OCI-LY7 (cell line): ENCODE results near the gene DNM3. TPM values are rescaled to one million over a fixed set of nuclear protein-coding genes. Genes with fewer than 3 reads are reported as not detected.

ENCODE experiments used
- BruUV-seq: library from RNA; stranded (reverse); fragments of 400-500 nt; replicated peaks from 2 replicates; lab custom pipeline; 2021; lab: Mats Ljungman, UMichigan
- CTCF ChIA-PET: fragments of 300-600 bp; sonication (Branson Sonifier 250); formaldehyde crosslinking; loops from one replicate; lab custom pipeline; 2022; ENCODE audit warnings: antibody characterized with exemption; ENCODE audit not compliant: unreplicated experiment; lab: Charles Lee
- POLR2A ChIA-PET: fragments of 300-600 bp; sonication (Branson Sonifier 250); formaldehyde crosslinking; loops from one replicate; lab custom pipeline; 2022; ENCODE audit warnings: antibody characterized with exemption; lab: Charles Lee
- DNase-seq: peaks from one replicate; pipeline ENCODE4 v3.0.0-alpha.2; 2015; ENCODE audit warnings: low spot score
- H2AFZ ChIP-seq: fragments of 200-600 bp; sonication (generic), shearing (Covaris generic); 2 replicates; pipeline ENCODE4 v1.6.1; 2014; ENCODE audit warnings: mild to moderate bottlenecking, antibody characterized with exemption, low read length, moderate library complexity
- H3K27ac ChIP-seq: fragments of 200-600 bp; sonication (generic); 2 replicates; pipeline ENCODE4 v1.5.1; 2014; ENCODE audit warnings: mixed run types, low read depth, mild to moderate bottlenecking, moderate library complexity, low read length, inconsistent platforms; ENCODE audit not compliant: poor library complexity, severe bottlenecking
- H3K36me3 ChIP-seq: fragments of 200-600 bp; sonication (generic); 2 replicates; pipeline ENCODE4 v1.6.1; 2014; ENCODE audit warnings: mild to moderate bottlenecking, antibody characterized with exemption, low read length, moderate library complexity, mixed read lengths; ENCODE audit not compliant: insufficient read depth
- H3K4me1 ChIP-seq: fragments of 200-600 bp; sonication (generic); 2 replicates; pipeline ENCODE4 v1.5.1; 2014; ENCODE audit warnings: mild to moderate bottlenecking, low read length; ENCODE audit not compliant: insufficient read depth, poor library complexity, severe bottlenecking
- H3K4me2 ChIP-seq: fragments of 200-600 bp; sonication (generic); 2 replicates; pipeline ENCODE4 v1.6.1; 2014; ENCODE audit warnings: mild to moderate bottlenecking, low read length
- H3K4me3 ChIP-seq: fragments of 200-600 bp; sonication (generic); 2 replicates; pipeline ENCODE4 v1.5.1; 2014; ENCODE audit warnings: mild to moderate bottlenecking, low read depth, low read length; ENCODE audit not compliant: poor library complexity, severe bottlenecking
- H3K79me2 ChIP-seq: fragments of 200-600 bp; sonication (generic); 2 replicates; pipeline ENCODE4 v1.6.1; 2016; ENCODE audit warnings: low read depth, mild to moderate bottlenecking, low read length, moderate library complexity, mixed read lengths; ENCODE audit not compliant: insufficient read depth
- H3K9me2 ChIP-seq: fragments of 200-600 bp; sonication (generic); 2 replicates; pipeline ENCODE4 v1.6.1; 2016; ENCODE audit warnings: mild to moderate bottlenecking, low read length, mixed read lengths; ENCODE audit not compliant: insufficient read depth
- H3K9me3 ChIP-seq: fragments of 200-600 bp; sonication (generic); 2 replicates; pipeline ENCODE4 v1.6.1; 2014; ENCODE audit warnings: mild to moderate bottlenecking, mixed run types, low read length, mixed read lengths
- H4K20me1 ChIP-seq: fragments of 200-600 bp; sonication (generic); 2 replicates; pipeline ENCODE4 v1.6.1; 2014; ENCODE audit warnings: mild to moderate bottlenecking, antibody characterized with exemption, low read length, moderate library complexity, mixed read lengths; ENCODE audit not compliant: insufficient read depth
- EZH2phosphoT487 ChIP-seq: fragments of 200-600 bp; sonication (generic); IDR thresholded peaks from 2 replicates; pipeline ENCODE4 v1.6.1; 2018; ENCODE audit warnings: low read depth, borderline replicate concordance, mild to moderate bottlenecking, mixed run types, antibody characterized with exemption, low read length, moderate library complexity, mixed read lengths
- intact Hi-C: fragments of 100-400 bp; cut with micrococcal nuclease; formaldehyde crosslinking; loops from one replicate; pipeline ENCODE4 v1.10.0; 2022; ENCODE audit not compliant: unreplicated experiment
- total RNA-seq, 2 experiments: library from RNA; depleted of rRNA in 1 of 2; stranded (reverse); fragments of >200 nt in 1 of 2; shearing (Covaris generic) in 1 of 2; gene quantifications; 2 replicates each; pipeline ENCODE4 v1.2.3, GENCODE V29; 2014 to 2022
- TF ChIP-seq, protein P1 (sequence below): fragments of 200-600 bp; sonication (generic); conservative IDR thresholded peaks from 2 replicates; pipeline ENCODE4 v1.5.1; 2014; ENCODE audit warnings: mild to moderate bottlenecking, antibody characterized with exemption, low read length, moderate library complexity, mixed read lengths

The DNM3 gene
- total RNA-seq, 2 experiments from 2014 or later = 0.47 to 0.61 TPM

DNA sequence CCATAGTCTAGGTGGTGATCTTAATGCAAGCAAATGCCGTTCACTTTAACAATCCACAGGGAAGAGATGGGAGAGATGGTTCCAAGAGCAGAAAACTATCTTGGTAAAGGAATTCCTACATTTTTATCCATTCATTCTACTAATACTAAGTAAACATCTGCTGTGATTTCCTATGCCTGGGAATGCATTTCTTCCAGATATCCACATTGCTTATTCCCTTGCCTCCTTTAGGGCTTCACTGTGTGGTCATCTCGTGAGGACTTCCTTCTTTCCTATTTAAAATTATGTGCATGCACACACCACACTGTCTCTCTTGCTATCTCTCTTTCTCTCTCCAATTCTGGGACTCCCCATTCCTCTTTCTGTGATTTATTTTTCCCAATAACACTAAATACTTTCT lies 380.1 kb downstream of the DNM3 start:
- H3K27ac ChIP-seq = no peak overlapping the region
- H2AFZ ChIP-seq = no peak overlapping the region
- no peak overlapping the region for H3K4me2 ChIP-seq
- no peaks in the 10 kb centered on the region for H4K20me1 ChIP-seq
- H3K36me3 ChIP-seq = no peaks in the 10 kb centered on the region
- DNase-seq = no peak
- BruUV-seq = no TSS peak
- TF ChIP-seq, protein P1, sequence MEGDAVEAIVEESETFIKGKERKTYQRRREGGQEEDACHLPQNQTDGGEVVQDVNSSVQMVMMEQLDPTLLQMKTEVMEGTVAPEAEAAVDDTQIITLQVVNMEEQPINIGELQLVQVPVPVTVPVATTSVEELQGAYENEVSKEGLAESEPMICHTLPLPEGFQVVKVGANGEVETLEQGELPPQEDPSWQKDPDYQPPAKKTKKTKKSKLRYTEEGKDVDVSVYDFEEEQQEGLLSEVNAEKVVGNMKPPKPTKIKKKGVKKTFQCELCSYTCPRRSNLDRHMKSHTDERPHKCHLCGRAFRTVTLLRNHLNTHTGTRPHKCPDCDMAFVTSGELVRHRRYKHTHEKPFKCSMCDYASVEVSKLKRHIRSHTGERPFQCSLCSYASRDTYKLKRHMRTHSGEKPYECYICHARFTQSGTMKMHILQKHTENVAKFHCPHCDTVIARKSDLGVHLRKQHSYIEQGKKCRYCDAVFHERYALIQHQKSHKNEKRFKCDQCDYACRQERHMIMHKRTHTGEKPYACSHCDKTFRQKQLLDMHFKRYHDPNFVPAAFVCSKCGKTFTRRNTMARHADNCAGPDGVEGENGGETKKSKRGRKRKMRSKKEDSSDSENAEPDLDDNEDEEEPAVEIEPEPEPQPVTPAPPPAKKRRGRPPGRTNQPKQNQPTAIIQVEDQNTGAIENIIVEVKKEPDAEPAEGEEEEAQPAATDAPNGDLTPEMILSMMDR = no peak
- TF ChIP-seq EZH2phosphoT487 = no peak
- POLR2A ChIA-PET = interaction anchor here (0.6 kb wide), 2 partner anchors 33 to 190 kb away, joined by 3 to 4 read pairs; no protein-coding TSS in a partner anchor
- intact Hi-C loops = no loop called here
- H3K79me2 ChIP-seq = no peaks in the 10 kb centered on the region
- no peaks in the 10 kb centered on the region for H3K4me1 ChIP-seq
- H3K9me2 ChIP-seq = no peaks in the 10 kb centered on the region
- no peaks in the 10 kb centered on the region for H3K9me3 ChIP-seq
- CTCF ChIA-PET = no interaction called here
- H3K4me3 ChIP-seq = no peak overlapping the region

- ChIA-PET POLR2A (interaction anchor here (0.6 to 1.0 kb wide), 2 partner anchors 170 to 1000 kb away, joined by 3 read pairs; no protein-coding TSS in a partner anchor), CTCF (no interaction called here)
- Histone ChIP-seq H2AFZ (no peak overlapping the region), H4K20me1 (no peaks in the 10 kb centered on the region), H3K4me2 (no peak overlapping the region), H3K4me1 (no peaks in the 10 kb centered on the region), H3K36me3 (no peaks in the 10 kb centered on the region), H3K9me3 (no peaks in the 10 kb centered on the region), H3K79me2 (no peaks in the 10 kb centered on the region), H3K27ac (no peak overlapping the region), H3K9me2 (no peaks in the 10 kb centered on the region), H3K4me3 (no peak overlapping the region)
- BruUV-seq = no TSS peak
- intact Hi-C loops = no loop called here
- DNase-seq = no peak
- no peak for TF ChIP-seq EZH2phosphoT487
- TF ChIP-seq, protein P1 = no peak
These were observed 383.6 kb downstream of the DNM3 start for GRCh38 chr1:172224871-172225270.

DNA sequence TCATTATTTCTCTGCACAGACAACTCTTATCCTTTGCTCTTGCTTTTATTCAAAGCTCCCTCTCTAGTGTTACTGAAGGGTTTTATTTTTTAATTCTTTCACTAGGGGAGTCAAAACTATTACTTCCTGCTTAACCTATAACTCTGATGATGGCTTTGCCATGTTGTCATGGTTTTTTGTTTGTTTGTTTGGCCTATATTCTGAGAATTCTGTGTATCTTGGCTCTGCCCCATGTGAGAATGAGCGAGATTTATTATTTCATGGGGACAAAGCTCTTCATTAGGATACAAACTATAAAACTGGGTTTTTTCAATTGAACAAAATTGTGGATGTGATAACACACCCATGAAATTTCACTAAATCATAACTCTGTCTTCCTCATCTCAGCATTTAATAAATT lies 388.6 kb downstream of the DNM3 start:
- H2AFZ ChIP-seq = no peak overlapping the region
- BruUV-seq = no TSS peak
- no peak for DNase-seq
- no peaks in the 10 kb centered on the region for H3K9me3 ChIP-seq
- no peak overlapping the region for H3K4me3 ChIP-seq
- no peaks in the 10 kb centered on the region for H3K9me2 ChIP-seq
- H4K20me1 ChIP-seq = no peaks in the 10 kb centered on the region
- ChIA-PET CTCF (no interaction called here), POLR2A (interaction anchor here (0.9 to 1.1 kb wide), 3 partner anchors 12 to 51 kb away, joined by 3 to 4 read pairs (median 3); no protein-coding TSS in a partner anchor)
- no peaks in the 10 kb centered on the region for H3K4me1 ChIP-seq
- no peak overlapping the region for H3K27ac ChIP-seq
- H3K4me2 ChIP-seq = no peak overlapping the region
- TF ChIP-seq, protein P1 = no peak
- no peak for TF ChIP-seq EZH2phosphoT487
- H3K79me2 ChIP-seq = no peaks in the 10 kb centered on the region
- intact Hi-C loops = no loop called here
- H3K36me3 ChIP-seq = no peaks in the 10 kb centered on the region
